RPMI8226 (cell line): Measurements from ENCODE around the gene ZBTB7A.

Experiments
- DNase-seq: peaks from one replicate; pipeline ENCODE4 v3.0.0-alpha.2; 2015

ZBTB7A gene

GRCh38 chr19:4066682-4067395 is at the start of gene ZBTB7A:
ZBTB7A (minus strand) TSS chr19:4066899; CDS start chr19:4055232, 11,667 bp downstream.
- DNase-seq = peak; percentile 87

GRCh38 chr19:4115818-4116385 is 49.2 kb upstream of the ZBTB7A start:
- no peak for DNase-seq

- no peak for DNase-seq
Measured at GRCh38 chr19:4115050-4115817, 48.5 kb upstream of the ZBTB7A start.

GRCh38 chr19:4114181-4114580 is 47.5 kb upstream of the ZBTB7A start:
- no peak for DNase-seq

- DNase-seq = no peak
Measured at GRCh38 chr19:4113398-4114088, 46.8 kb upstream of the ZBTB7A start.

GRCh38 chr19:4112367-4112766 is 45.7 kb upstream of the ZBTB7A start:
- no peak for DNase-seq

GRCh38 chr19:4109626-4109945 is 42.9 kb upstream of the ZBTB7A start:
- DNase-seq = no peak

- no peak for DNase-seq
Measured at GRCh38 chr19:4108767-4109625, 42.3 kb upstream of the ZBTB7A start.

- no peak for DNase-seq
Measured at GRCh38 chr19:4103080-4103433, 36.4 kb upstream of the ZBTB7A start.

- DNase-seq = no peak
Measured at GRCh38 chr19:4102339-4103079, 35.8 kb upstream of the ZBTB7A start.

GRCh38 chr19:4101496-4101770 is 34.7 kb upstream of the ZBTB7A start:
- no peak for DNase-seq

GRCh38 chr19:4100647-4101495 is 34.2 kb upstream of the ZBTB7A start:
- no peak for DNase-seq

GRCh38 chr19:4099041-4099764 is 32.5 kb upstream of the ZBTB7A start:
- no peak for DNase-seq

- no peak for DNase-seq
Measured at GRCh38 chr19:4098493-4098892, 31.8 kb upstream of the ZBTB7A start.

- no peak for DNase-seq
Measured at GRCh38 chr19:4097501-4097900, 30.8 kb upstream of the ZBTB7A start.

- DNase-seq = no peak
Measured at GRCh38 chr19:4096049-4096892, 29.6 kb upstream of the ZBTB7A start.

GRCh38 chr19:4095488-4095844 is 28.8 kb upstream of the ZBTB7A start:
- no peak for DNase-seq

GRCh38 chr19:4094761-4095487 is 28.2 kb upstream of the ZBTB7A start:
- DNase-seq = no peak

GRCh38 chr19:4094291-4094690 is 27.6 kb upstream of the ZBTB7A start:
- DNase-seq = no peak
